Smooth muscle cell (in vitro differentiated cells): ENCODE results near the gene SYNGR1. TPM values are rescaled to one million over a fixed set of nuclear protein-coding genes. Genes with fewer than 3 reads are reported as not detected.

Experiments
- DNase-seq: peaks from one replicate; lab custom pipeline; 2025; ENCODE audit not compliant: unreplicated experiment; lab: John Stamatoyannopoulos, UW
- H2AFZ ChIP-seq: fragments of 200-600 bp; sonication (generic); 2 replicates; pipeline ENCODE4 v1.6.0; 2016; ENCODE audit warnings: antibody characterized with exemption, low read depth, mild to moderate bottlenecking
- H3F3A ChIP-seq: fragments of 200-600 bp; sonication (generic); 2 replicates; pipeline ENCODE4 v1.6.0; 2017; ENCODE audit warnings: antibody characterized with exemption, low read depth
- H3K27ac ChIP-seq: fragments of 200-600 bp; sonication (generic); 2 replicates; pipeline ENCODE4 v1.5.1; 2016; ENCODE audit warnings: low read depth, mild to moderate bottlenecking
- H3K27me3 ChIP-seq: fragments of 200-600 bp; sonication (generic); 2 replicates; pipeline ENCODE4 v1.6.1; 2016; ENCODE audit warnings: low read depth, mild to moderate bottlenecking
- H3K36me3 ChIP-seq: fragments of 200-600 bp; sonication (generic); 2 replicates; pipeline ENCODE4 v1.5.1; 2016; ENCODE audit warnings: low read depth
- H3K4me1 ChIP-seq: fragments of 200-600 bp; sonication (generic); 2 replicates; pipeline ENCODE4 v1.5.1; 2016; ENCODE audit warnings: low read depth
- H3K4me2 ChIP-seq: fragments of 200-600 bp; sonication (generic); 2 replicates; pipeline ENCODE4 v1.6.0; 2016; ENCODE audit warnings: mild to moderate bottlenecking
- H3K4me3 ChIP-seq: fragments of 200-600 bp; sonication (generic); 2 replicates; pipeline ENCODE4 v1.5.1; 2016; ENCODE audit warnings: mild to moderate bottlenecking
- H3K79me2 ChIP-seq: fragments of 200-600 bp; sonication (generic); 2 replicates; pipeline ENCODE4 v1.6.0; 2016; ENCODE audit warnings: low read depth, mild to moderate bottlenecking
- H3K9ac ChIP-seq: fragments of 200-600 bp; sonication (generic); 2 replicates; pipeline ENCODE4 v1.6.0; 2016; ENCODE audit warnings: low read depth
- H3K9me3 ChIP-seq: fragments of 200-600 bp; sonication (generic); replicated peaks from 2 replicates; pipeline ENCODE4 v1.5.1; 2016; ENCODE audit warnings: low read depth
- H4K20me1 ChIP-seq: fragments of 200-600 bp; sonication (generic); 2 replicates; pipeline ENCODE4 v1.6.0; 2016; ENCODE audit warnings: low read depth
- CTCF ChIP-seq: fragments of 200-600 bp; sonication (generic); IDR thresholded peaks from 2 replicates; pipeline ENCODE4 v1.5.1; 2017; ENCODE audit warnings: borderline replicate concordance, mild to moderate bottlenecking, antibody characterized with exemption; ENCODE audit not compliant: insufficient read depth, poor library complexity, severe bottlenecking
- WGBS: methylation state at CpG from one replicate; pipeline ENCODE4 v1.1.7; 2016; ENCODE audit warnings: low lambda C conversion rate; 5-methylcytosine and 5-hydroxymethylcytosine counted together
- polyA plus RNA-seq: library from polyadenylated mRNA; unstranded; fragments of >200 nt; fragmentation: Nextera tagmentation; extraction: Ambion mirVana; gene quantifications from 2 replicates; pipeline ENCODE4 v1.2.1, GENCODE V29; 2016
- total RNA-seq: library from RNA; depleted of rRNA; stranded (reverse); fragments of >200 nt; gene quantifications from 2 replicates; pipeline ENCODE4 v1.2.3, GENCODE V29; 2014

Gene SYNGR1
- total and polyA plus RNA-seq, 2 experiments from 2014 or later = 26.7 to 58.0 TPM

- TF ChIP-seq CTCF = no peak
- Histone ChIP-seq H3K36me3 (no peaks in the 10 kb centered on the region), H2AFZ (no peak overlapping the region), H3K4me3 (no peak overlapping the region), H3F3A (no peaks in the 10 kb centered on the region), H3K4me1 (peaks cover 11% of the 10 kb centered on the region), H3K9me3 (no peaks in the 10 kb centered on the region), H3K79me2 (no peaks in the 10 kb centered on the region), H3K27ac (no peak overlapping the region), H3K4me2 (no peak overlapping the region), H3K27me3 (no peaks in the 10 kb centered on the region), H3K9ac (no peak overlapping the region), H4K20me1 (no peaks in the 10 kb centered on the region)
- DNase-seq = no peak
- 93% methylated on average over 9 of the region's 11 CpGs for WGBS
These were observed 81.5 kb downstream of the SYNGR1 start for GRCh38 chr22:39431216-39431801.

GRCh38 chr22:39431821-39432251 lies 82.0 kb downstream of the SYNGR1 start:
- Histone ChIP-seq H3K36me3 (no peaks in the 10 kb centered on the region), H3K4me3 (no peak overlapping the region), H3K4me1 (peaks cover 11% of the 10 kb centered on the region), H3K9me3 (no peaks in the 10 kb centered on the region), H3K79me2 (no peaks in the 10 kb centered on the region), H3K4me2 (no peak overlapping the region), H3K9ac (no peak overlapping the region), H3F3A (no peaks in the 10 kb centered on the region), H2AFZ (no peak overlapping the region), H4K20me1 (no peaks in the 10 kb centered on the region), H3K27me3 (no peaks in the 10 kb centered on the region), H3K27ac (no peak overlapping the region)
- no peak for TF ChIP-seq CTCF
- WGBS = 96% methylated on average over 8 of the region's 8 CpGs
- DNase-seq = no peak

- Histone ChIP-seq H3K4me2 (no peak overlapping the region), H3F3A (no peaks in the 10 kb centered on the region), H4K20me1 (no peaks in the 10 kb centered on the region), H2AFZ (no peak overlapping the region), H3K36me3 (no peaks in the 10 kb centered on the region), H3K9me3 (no peaks in the 10 kb centered on the region), H3K27me3 (no peaks in the 10 kb centered on the region), H3K79me2 (no peaks in the 10 kb centered on the region), H3K27ac (no peak overlapping the region), H3K4me3 (no peak overlapping the region), H3K4me1 (peaks cover 11% of the 10 kb centered on the region), H3K9ac (no peak overlapping the region)
- no peak for TF ChIP-seq CTCF
- no peak for DNase-seq
- 95% methylated on average over 10 of the region's 10 CpGs for WGBS
These were observed 82.6 kb downstream of the SYNGR1 start for GRCh38 chr22:39432361-39432811.

GRCh38 chr22:39433476-39434242 lies 83.9 kb downstream of the SYNGR1 start:
- 95% methylated on average over 31 of the region's 31 CpGs for WGBS
- Histone ChIP-seq H3K4me2 (no peak overlapping the region), H3K9me3 (no peaks in the 10 kb centered on the region), H3K79me2 (no peaks in the 10 kb centered on the region), H2AFZ (no peak overlapping the region), H3K9ac (no peak overlapping the region), H3K27ac (no peak overlapping the region), H3K4me1 (peaks cover 4% of the 10 kb centered on the region), H3K4me3 (no peak overlapping the region), H3F3A (no peaks in the 10 kb centered on the region), H3K27me3 (no peaks in the 10 kb centered on the region), H4K20me1 (no peaks in the 10 kb centered on the region), H3K36me3 (no peaks in the 10 kb centered on the region)
- no peak for TF ChIP-seq CTCF
- DNase-seq = no peak
